Caki2 (cell line): Measurements from ENCODE around the gene FOXE1. TPM values are rescaled to one million over a fixed set of nuclear protein-coding genes. Genes with fewer than 3 reads are reported as not detected.

Experiments
- DNase-seq: peaks from one replicate; pipeline ENCODE4 v3.0.0-alpha.2; 2015; ENCODE audit warnings: low read depth
- in situ Hi-C: cut with HindIII; loops from 2 replicates; pipeline ENCODE4 v1.10.0; 2016; ENCODE audit warnings: low sequenced_read_pairs, low pct_unique_long_range_greater_than_20kb, mixed read lengths
- total RNA-seq: library from RNA; depleted of rRNA; stranded (reverse); fragments of >200 nt; shearing (Covaris generic); gene quantifications from 2 replicates; pipeline ENCODE4 v1.2.3, GENCODE V29; 2014; ENCODE audit warnings: low replicate concordance

The FOXE1 gene
- total RNA-seq, 1 experiment from 2014 or later, result not detected

DNA sequence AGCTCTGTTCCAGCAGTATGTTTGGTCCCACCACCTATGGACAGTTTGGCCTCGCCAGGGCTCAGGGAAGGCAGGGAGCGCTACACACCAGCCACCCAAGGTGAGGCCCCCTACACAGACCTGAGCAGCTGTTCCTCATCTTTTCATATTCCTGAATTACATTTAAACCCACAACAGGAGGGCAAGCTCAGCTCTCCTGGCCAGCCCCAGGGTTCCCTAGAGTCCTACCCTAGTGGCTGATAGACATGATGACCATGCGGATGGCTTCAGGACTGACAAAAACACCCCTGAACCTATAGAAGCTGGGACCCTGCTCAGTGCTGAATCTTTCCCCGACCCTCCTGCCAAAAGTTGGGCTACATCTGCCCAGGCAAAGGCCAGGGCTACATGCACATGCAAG lies 6.7 kb upstream of the FOXE1 start:
- in situ Hi-C loops, result no loop called here
- DNase-seq, result no peak

- in situ Hi-C loops, result no loop called here
- DNase-seq, result no peak
Observed at GRCh38 chr9:97847474-97848214, 5.4 kb upstream of the FOXE1 start.

DNA sequence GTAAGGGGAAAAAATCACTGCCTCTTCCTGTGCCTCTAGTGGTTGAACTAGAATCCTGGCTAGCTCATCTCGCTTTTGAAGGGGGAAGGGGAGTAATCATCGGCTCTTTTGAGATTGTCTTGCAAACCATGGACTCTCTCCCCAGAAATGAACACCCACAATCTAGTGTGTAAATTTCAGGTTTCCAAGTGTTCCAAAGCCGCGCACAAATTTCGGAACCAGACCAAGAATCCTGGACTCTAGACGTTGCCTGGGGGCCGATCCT lies 4.9 kb upstream of the FOXE1 start:
- DNase-seq, result no peak
- in situ Hi-C loops, result no loop called here

GRCh38 chr9:97848480-97849237 lies 4.4 kb upstream of the FOXE1 start:
- DNase-seq, result no peak

DNA sequence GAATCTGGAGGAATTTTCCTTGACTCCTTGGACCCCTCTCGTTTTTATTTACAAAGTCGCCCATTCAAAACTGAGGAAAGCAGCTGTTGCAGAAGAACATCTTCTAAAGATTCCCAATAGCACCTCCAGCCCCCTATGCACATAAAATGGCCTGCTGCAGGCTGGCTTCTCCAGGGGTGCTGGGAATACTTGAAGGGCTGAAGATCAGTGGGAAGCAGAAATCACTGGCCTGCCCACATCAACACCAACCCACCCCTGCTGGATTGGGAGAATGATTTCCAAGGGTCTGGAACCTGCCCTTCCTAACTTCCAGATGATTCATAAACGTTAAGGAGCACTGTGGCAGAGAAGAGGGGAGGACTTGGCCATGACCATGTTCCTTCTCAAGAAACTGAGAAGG lies 3.0 kb upstream of the FOXE1 start:
- DNase-seq, result no peak
- in situ Hi-C loops, result no loop called here

More at GRCh38 chr9:97848480-97849237, 4.4 kb upstream of the FOXE1 start:
- in situ Hi-C loops, result no loop called here

- no peak for DNase-seq
- in situ Hi-C loops, result no loop called here
Observed at GRCh38 chr9:97850746-97851445, 2.1 kb upstream of the FOXE1 start.

DNA sequence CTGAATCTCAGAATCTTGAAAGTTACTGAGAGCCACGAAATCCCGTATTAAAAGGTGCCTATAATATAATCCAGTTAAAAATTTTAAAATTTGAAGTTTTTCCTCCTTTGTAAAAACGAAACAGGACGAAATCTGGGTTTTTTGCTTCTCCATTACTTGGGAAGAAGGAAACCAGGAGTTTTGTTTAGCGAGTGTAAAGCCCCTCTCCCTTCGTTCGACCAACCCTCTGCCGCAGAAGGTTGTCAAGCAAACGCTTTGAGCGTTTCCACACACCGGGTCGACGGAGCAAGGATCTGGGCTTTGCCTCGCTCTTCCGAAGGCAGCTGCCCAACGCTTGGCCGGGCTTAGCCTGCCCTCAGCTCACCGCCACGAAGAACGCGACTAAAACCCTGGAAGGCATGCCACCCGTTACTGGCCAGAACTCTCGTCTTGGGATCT lies 1.6 kb upstream of the FOXE1 start:
- in situ Hi-C loops, result no loop called here
- no peak for DNase-seq

DNA sequence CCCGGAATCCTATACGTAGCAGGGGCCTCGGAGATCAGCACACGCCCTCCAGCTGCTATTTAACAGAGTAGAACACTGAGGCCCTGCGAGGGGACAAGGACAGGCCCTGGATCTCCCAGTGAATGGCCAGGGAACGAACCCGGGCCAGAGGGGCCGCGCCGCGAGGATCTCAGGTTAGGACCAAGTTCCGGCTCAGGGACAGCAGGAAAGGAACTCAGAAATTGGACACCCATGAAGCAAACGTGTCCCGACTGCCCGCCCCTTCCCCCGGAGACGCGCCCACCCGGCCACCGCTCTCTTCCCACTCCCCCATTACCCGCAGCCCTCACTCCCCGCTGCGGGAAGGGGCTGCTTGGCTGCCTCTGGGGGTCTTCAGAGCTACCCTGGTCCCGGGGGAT lies 1.0 kb upstream of the FOXE1 start:
- in situ Hi-C loops, result no loop called here
- DNase-seq, result no peak

DNA sequence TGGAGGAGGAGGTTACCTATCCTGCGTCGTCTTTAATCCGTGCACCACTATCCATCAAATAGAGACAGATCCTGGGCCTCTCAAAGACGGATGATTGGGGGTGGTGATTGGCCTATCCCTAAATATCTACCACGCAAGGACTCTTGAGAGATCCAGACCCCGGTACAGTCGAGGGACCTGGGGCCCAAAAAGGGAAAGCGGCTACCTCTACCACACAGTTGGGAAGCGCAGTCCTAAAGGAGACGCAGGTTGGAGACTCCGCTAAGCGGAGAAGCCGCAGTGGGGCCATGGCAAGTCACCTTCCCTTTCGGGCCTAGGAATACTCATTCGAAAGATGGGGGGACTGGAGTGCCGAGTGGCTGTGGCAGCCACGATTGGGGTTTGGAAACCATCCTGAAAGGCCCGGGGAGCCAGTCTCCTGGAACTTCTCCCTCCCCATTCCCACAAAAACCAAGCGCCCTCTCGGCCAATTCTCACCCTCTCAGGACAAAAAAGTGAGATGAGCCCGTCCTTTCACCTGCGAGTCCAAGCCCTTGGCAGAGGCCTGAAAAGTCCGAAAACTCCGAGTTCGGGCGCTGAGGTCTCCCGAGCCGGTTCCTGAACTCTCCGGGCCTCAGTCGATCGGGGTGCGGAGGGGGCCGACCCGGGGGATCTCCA lies 499 bp upstream of the FOXE1 start:
- DNase-seq, result no peak
- in situ Hi-C loops, result no loop called here

DNA sequence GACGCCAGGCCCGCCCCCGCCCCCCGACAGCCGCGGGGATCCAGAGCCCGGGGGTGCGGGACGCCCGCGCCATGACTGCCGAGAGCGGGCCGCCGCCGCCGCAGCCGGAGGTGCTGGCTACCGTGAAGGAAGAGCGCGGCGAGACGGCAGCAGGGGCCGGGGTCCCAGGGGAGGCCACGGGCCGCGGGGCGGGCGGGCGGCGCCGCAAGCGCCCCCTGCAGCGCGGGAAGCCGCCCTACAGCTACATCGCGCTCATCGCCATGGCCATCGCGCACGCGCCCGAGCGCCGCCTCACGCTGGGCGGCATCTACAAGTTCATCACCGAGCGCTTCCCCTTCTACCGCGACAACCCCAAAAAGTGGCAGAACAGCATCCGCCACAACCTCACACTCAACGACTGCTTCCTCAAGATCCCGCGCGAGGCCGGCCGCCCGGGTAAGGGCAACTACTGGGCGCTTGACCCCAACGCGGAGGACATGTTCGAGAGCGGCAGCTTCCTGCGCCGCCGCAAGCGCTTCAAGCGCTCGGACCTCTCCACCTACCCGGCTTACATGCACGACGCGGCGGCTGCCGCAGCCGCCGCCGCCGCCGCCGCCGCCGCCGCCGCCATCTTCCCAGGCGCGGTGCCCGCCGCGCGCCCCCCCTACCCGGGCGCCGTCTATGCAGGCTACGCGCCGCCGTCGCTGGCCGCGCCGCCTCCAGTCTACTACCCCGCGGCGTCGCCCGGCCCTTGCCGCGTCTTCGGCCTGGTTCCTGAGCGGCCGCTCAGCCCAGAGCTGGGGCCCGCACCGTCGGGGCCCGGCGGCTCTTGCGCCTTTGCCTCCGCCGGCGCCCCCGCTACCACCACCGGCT lies 1.0 kb downstream of the FOXE1 start:
- in situ Hi-C loops, result no loop called here
- no peak for DNase-seq

- in situ Hi-C loops, result no loop called here
- no peak for DNase-seq
Observed at GRCh38 chr9:97854696-97855485, 1.9 kb downstream of the FOXE1 start.

DNA sequence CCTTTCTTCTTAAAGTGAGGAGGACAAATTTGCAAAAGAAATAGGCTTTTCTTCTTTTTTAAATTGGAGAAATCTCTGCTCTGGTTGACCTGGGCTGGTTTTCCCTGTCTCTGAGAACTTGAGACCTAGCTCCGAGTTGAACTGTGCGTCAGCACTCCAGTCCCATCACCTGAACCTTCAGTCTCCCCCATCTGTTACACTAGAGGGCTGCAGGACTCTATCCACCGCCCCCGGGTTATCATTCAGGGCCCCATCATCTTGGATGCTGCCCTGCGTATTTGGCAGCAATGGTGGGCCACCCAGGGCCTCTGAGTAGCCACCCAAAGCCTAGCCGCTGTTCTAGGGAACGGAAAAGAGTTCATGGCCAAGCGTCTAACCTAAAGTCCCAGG lies 2.5 kb downstream of the FOXE1 start:
- in situ Hi-C loops, result no loop called here

GRCh38 chr9:97855899-97856298 lies 2.9 kb downstream of the FOXE1 start:
- in situ Hi-C loops, result no loop called here
- DNase-seq, result no peak

More for the DNA sequence above, 2.5 kb downstream of the FOXE1 start:
- no peak for DNase-seq

- no peak for DNase-seq
- in situ Hi-C loops, result no loop called here
Observed at GRCh38 chr9:97856857-97857605, 4.0 kb downstream of the FOXE1 start.

GRCh38 chr9:97857606-97858392 lies 4.8 kb downstream of the FOXE1 start:
- in situ Hi-C loops, result no loop called here
- DNase-seq, result no peak

DNA sequence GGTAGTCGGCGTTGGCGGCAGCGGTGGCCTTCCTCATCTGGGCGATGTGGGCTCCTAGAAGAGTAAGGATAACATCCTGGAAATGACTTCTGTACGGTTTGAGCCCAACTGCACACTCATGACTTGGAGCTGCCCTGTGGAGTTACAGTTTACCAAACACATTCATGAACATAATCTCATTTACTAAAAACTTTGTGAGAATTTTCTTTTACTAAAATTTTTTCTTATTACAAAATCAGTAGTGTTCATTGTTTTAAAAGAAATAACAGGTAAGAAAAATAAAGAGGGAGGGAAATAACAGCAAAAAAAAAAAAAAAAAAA lies 5.3 kb downstream of the FOXE1 start:
- in situ Hi-C loops, result no loop called here
- DNase-seq, result no peak
